ENCODE measurements around the gene RFFL. TPM values are rescaled to one million over a fixed set of nuclear protein-coding genes. Genes with fewer than 3 reads are reported as not detected.

Gene RFFL
- total and polyA plus RNA-seq, 9 of the 15 experiments (the other 6 are each of a cell fraction or from before 2014, with no cell fraction given), result 3.4 to 18.1 (median 12.8) TPM

GRCh38 chr17:34981538-34982241 lies 81.8 kb downstream of the RFFL start (continued):
- TF ChIP-seq ZNF512 (tag; IDR thresholded peaks at IDR 0.05) (no peak), ZNF395 (CRISPR knock-in tag; IDR thresholded peaks at IDR 0.05) (no peak), ARID1B (IDR thresholded peaks at IDR 0.05) (peak; percentile 89), CHD1 (IDR thresholded peaks at IDR 0.05; ENCODE audit: low read length) (no peak), ZNF449 (CRISPR knock-in tag; IDR thresholded peaks at IDR 0.05) (no peak), TAF7 (tag; IDR thresholded peaks at IDR 0.05) (no peak), XRCC5 (IDR thresholded peaks at IDR 0.05; ENCODE audit: low read depth, low read length) (no peak), ASH1L (IDR thresholded peaks at IDR 0.05; ENCODE audit: borderline replicate concordance, low read depth, partially characterized antibody) (no peak), TSHZ1 (CRISPR knock-in tag; IDR thresholded peaks at IDR 0.05) (no peak), NUFIP1 (IDR thresholded peaks at IDR 0.05; ENCODE audit: partially characterized antibody) (no peak), HBP1 (CRISPR knock-in tag; IDR thresholded peaks at IDR 0.05) (no peak), CEBPB (tag; IDR thresholded peaks at IDR 0.05) (no peak), FOXK2 (conservative IDR thresholded peaks at IDR 0.05 in 1 of 2, IDR thresholded peaks at IDR 0.05 in 1 of 2; ENCODE audit: low read depth in 2 of 2) (no peak), BCL6 (CRISPR knock-in tag; IDR thresholded peaks at IDR 0.05) (no peak), ATF2 (CRISPR knock-in tag; IDR thresholded peaks at IDR 0.05) (no peak)

All from K562 (cell line).